Stimulated activated CD4-positive, alpha-beta T cell treated with anti-CD3 and anti-CD28 coated beads, TNF-alpha, amount 100 ng/mL, for 4 hours (primary cell): ENCODE results near the gene TRIM69.

Experiments
- DNase-seq, 3 experiments: peaks; one replicate each; pipeline ENCODE4 v3.0.0-alpha.2; 2020; ENCODE audit warnings: low read depth in 3 of 3

The TRIM69 gene

DNA sequence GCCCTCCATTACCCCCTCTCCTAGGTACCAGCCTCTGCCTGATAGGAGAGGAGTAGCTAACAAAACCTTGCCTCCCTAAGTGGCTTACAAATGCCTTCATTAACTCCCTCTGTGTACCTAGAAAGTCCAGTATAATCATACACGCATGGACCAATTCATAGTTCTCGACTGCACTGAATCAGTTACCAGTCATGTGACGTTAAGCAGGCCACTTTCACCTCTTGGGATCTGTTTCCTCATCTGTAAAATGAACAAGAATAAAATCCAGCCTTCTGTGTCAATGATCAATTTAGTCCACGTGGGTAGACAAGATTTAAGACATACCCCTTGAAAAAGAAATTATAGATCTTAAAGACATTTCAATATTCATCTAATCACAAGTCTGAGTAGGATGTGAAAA is 72.2 kb downstream of the TRIM69 start:
- DNase-seq = no peak

DNA sequence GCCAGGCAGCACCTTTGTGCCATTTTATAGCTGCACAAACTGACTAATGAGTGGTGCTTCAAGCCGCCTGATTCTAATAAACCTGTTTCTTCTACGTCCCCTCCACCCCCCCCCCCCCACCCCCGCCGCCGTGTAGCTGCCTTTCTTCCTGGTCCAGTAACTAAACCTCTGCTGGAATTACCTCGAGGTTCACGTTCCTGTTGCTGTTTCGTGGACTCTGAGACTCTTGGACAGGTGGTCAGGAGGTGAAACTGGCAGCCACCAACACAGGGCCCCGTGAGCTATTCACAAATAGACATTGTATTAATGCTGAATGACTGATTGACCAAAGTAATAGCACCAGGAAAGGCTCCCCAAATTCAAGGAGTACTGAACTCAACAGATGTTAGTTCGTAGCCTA is 73.9 kb downstream of the TRIM69 start:
- DNase-seq = no peak

DNA sequence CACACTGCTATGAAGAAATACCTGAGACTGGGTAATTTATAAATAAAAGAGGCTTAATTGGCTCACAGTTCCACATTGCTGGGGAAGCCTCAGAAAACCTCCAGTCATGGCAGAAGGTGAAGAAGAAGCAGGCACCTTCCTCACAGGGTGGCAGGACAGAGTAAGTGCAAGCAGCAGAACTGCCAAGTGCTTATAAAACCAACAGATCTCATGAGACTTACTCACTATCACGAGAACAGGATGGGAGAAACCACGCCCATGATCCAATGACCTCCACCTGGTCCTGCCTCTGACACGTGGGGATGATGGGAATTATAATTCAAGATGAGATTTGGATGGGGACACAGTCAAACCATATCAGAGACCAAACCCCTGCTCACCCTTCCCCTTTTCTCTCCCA is 75.0 kb downstream of the TRIM69 start:
- DNase-seq = no peak

DNA sequence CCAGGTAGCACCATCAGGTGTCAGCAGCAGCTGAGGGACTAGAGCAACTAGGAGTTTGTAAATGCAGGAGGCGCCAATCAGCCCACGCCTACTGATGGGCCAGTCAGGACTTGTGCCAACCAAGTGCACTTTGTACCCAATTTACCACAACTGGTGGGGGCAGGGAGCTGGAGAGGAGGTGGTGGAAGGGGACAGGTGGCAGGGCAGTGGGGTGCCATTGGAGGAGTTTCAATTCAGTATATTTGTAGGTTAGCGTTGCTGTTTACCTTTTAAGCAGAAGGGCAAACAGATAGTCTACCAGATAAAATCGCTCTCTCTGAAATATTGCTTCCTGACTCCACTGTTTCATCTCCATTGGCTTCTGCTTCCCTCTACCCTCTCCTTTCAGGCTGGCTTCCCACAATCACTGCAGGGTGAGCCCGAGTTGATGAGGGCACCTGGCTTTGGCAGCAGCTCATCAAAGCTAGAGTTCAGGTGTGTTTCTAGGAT is 75.7 kb downstream of the TRIM69 start:
- DNase-seq = no peak

DNA sequence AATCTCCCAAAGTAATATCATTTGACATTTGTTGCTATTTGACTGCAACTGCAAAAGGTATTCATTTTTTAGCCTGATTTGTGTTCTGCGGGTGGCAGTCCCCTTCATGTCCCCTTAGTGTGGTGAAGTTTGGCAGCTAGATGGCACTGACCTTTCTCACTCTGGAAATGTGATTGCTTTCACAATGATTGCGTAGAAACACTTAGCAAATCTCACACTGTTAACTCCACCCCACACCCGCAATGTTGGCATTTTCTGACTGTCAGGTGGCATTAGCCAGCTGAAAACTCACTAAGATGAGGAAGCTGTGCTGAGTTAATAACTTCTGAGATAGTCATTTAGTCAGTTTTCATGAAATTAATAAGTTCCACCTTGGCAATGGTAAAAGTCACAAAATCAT is 76.9 kb downstream of the TRIM69 start:
- no peak for DNase-seq
